ENCODE measurements around the gene TBC1D24. TPM values are rescaled to one million over a fixed set of nuclear protein-coding genes. Genes with fewer than 3 reads are reported as not detected.

TBC1D24 gene
- total RNA-seq, 1 donor from 2014 or later, result 12.6 TPM

- Mint-ChIP-seq H3K27ac (no peak overlapping the region), H3K9me3 (no peaks in the 10 kb centered on the region), H3K27me3 (no peaks in the 10 kb centered on the region), H3K36me3 (ENCODE audit: low read depth) (peaks cover 9% of the 10 kb centered on the region), H3K4me1 (peaks cover 17% of the 10 kb centered on the region), H3K4me3 (peak overlapping the region; percentile 82)
- DNase-seq, result no peak
- POLR2A ChIA-PET, result interaction anchor here (1.0 to 1.1 kb wide), 2 partner anchors 59 to 273 kb away, joined by 3 to 4 read pairs; partner anchors contain the start of gene TRAF7
- TF ChIP-seq CTCF (IDR thresholded peaks at IDR 0.05), result no peak
- ATAC-seq (ENCODE audit: low read depth), result no peak
- intact Hi-C loops (cut with micrococcal nuclease), result loop anchor here (2.0 to 10.0 kb wide), 4 partner anchors 33 to 203 kb away; partner anchors contain the start of genes E4F1, RNPS1, TBC1D24 and TEDC2
- CTCF ChIA-PET, result interaction anchor here (1.2 to 1.5 kb wide), 2 partner anchors 58 to 60 kb away, joined by 3 to 4 read pairs; no protein-coding TSS in a partner anchor
Observed at GRCh38 chr16:2428051-2428783, 46.7 kb upstream of the TBC1D24 start.

GRCh38 chr16:2428784-2429033 is 46.2 kb upstream of the TBC1D24 start:
- no peak for DNase-seq
- peaks cover 16% of the 10 kb centered on the region for H3K4me1 Mint-ChIP-seq
- CTCF ChIA-PET, result interaction anchor here (1.2 to 1.5 kb wide), 2 partner anchors 58 to 59 kb away, joined by 3 to 4 read pairs; no protein-coding TSS in a partner anchor
- H3K9me3 Mint-ChIP-seq, result no peaks in the 10 kb centered on the region
- no peaks in the 10 kb centered on the region for H3K27me3 Mint-ChIP-seq
- intact Hi-C loops (cut with micrococcal nuclease), result loop anchor here (1.0 to 10.0 kb wide), 5 partner anchors 32 to 204 kb away; partner anchors contain the start of genes E4F1, RNPS1, TBC1D24 and TEDC2
- no peak for TF ChIP-seq CTCF (IDR thresholded peaks at IDR 0.05)
- POLR2A ChIA-PET, result interaction anchor here (1.1 kb wide), 2 partner anchors 57 to 273 kb away, joined by 4 read pairs; partner anchors contain the start of gene TRAF7
- peak overlapping the region; percentile 82 for H3K4me3 Mint-ChIP-seq
- no peak for ATAC-seq (ENCODE audit: low read depth)
- H3K36me3 Mint-ChIP-seq (ENCODE audit: low read depth), result peaks cover 13% of the 10 kb centered on the region
- H3K27ac Mint-ChIP-seq, result no peak overlapping the region

- ATAC-seq (ENCODE audit: low read depth) (peak; percentile 97), DNase-seq (peak; percentile 91)
- TF ChIP-seq CTCF (IDR thresholded peaks at IDR 0.05), result no peak
- Mint-ChIP-seq H3K4me3 (peak within 1 kb of the TSS; percentile 85), H3K36me3 (ENCODE audit: low read depth) (peaks cover 13% of the 10 kb centered on the region), H3K4me1 (peaks cover 16% of the 10 kb centered on the region), H3K27ac (peak within 1 kb of the TSS; percentile 56), H3K9me3 (no peaks in the 10 kb centered on the region), H3K27me3 (no peaks in the 10 kb centered on the region)
- intact Hi-C loops (cut with micrococcal nuclease), result loop anchor here (1.0 to 10.0 kb wide), 5 partner anchors 32 to 204 kb away; partner anchors contain the start of genes E4F1, RNPS1, TBC1D24 and TEDC2
- CTCF ChIA-PET, result interaction anchor here (0.9 to 2.1 kb wide), 6 partner anchors 11 to 108 kb away, joined by 3 to 21 read pairs (median 3); partner anchors contain the start of gene TBC1D24
- POLR2A ChIA-PET, result interaction anchor here (0.6 to 1.7 kb wide), 7 partner anchors 27 to 464 kb away, joined by 3 to 5 read pairs (median 4); partner anchors contain the start of genes RPS2, TBC1D24 and TRAF7
Observed at GRCh38 chr16:2429034-2429770, 45.7 kb upstream of the TBC1D24 start, which contains the start of gene CCNF. Gene CCNF (plus strand): TSS chr16:2429447. CDS start chr16:2429482, 35 bp downstream.

- CTCF ChIA-PET, result interaction anchor here (0.9 to 2.1 kb wide), 6 partner anchors 10 to 235 kb away, joined by 3 to 21 read pairs (median 3); partner anchors contain the start of gene TBC1D24
- Mint-ChIP-seq H3K27me3 (no peaks in the 10 kb centered on the region), H3K9me3 (no peaks in the 10 kb centered on the region), H3K4me1 (peaks cover 16% of the 10 kb centered on the region), H3K4me3 (peak overlapping the region; percentile 85), H3K27ac (no peak overlapping the region), H3K36me3 (ENCODE audit: low read depth) (peaks cover 13% of the 10 kb centered on the region)
- no peak for TF ChIP-seq CTCF (IDR thresholded peaks at IDR 0.05)
- POLR2A ChIA-PET, result interaction anchor here (1.0 to 1.7 kb wide), 7 partner anchors 26 to 465 kb away, joined by 3 to 5 read pairs (median 4); partner anchors contain the start of genes RPS2, TBC1D24 and TRAF7
- intact Hi-C loops (cut with micrococcal nuclease), result loop anchor here (1.0 to 10.0 kb wide), 6 partner anchors 31 to 205 kb away; partner anchors contain the start of genes E4F1, RNPS1, TBC1D24 and TEDC2
- DNase-seq (no peak), ATAC-seq (ENCODE audit: low read depth) (no peak)
Observed at GRCh38 chr16:2429771-2430663, 44.9 kb upstream of the TBC1D24 start.

All from activated B cell treated with CpG ODN at 0.5 μM for 24 hours (primary cell).